Measurements from ENCODE around the gene NUDT14. TPM values are rescaled to one million over a fixed set of nuclear protein-coding genes. Genes with fewer than 3 reads are reported as not detected.

NUDT14 gene
- total RNA-seq, 2 experiments from 2014 or later, result 12.0 to 15.8 TPM

- H3K9me3 Mint-ChIP-seq, result peaks cover 8% of the 10 kb centered on the region
- peaks cover 2% of the 10 kb centered on the region for H3K36me3 Mint-ChIP-seq (ENCODE audit: low read depth)
- no peak overlapping the region for H3K27ac Mint-ChIP-seq
- CTCF ChIA-PET, result no interaction called here
- no peak overlapping the region for H3K4me3 Mint-ChIP-seq
- intact Hi-C loops (cut with micrococcal nuclease), result no loop called here
- DNase-seq, result no peak
- H3K4me1 Mint-ChIP-seq (ENCODE audit: low read depth), result no peaks in the 10 kb centered on the region
- H3K27me3 Mint-ChIP-seq (ENCODE audit: low read depth), result peaks cover 6% of the 10 kb centered on the region
These were observed 45.3 kb downstream of the NUDT14 start for GRCh38 chr14:105135700-105136395.

DNA sequence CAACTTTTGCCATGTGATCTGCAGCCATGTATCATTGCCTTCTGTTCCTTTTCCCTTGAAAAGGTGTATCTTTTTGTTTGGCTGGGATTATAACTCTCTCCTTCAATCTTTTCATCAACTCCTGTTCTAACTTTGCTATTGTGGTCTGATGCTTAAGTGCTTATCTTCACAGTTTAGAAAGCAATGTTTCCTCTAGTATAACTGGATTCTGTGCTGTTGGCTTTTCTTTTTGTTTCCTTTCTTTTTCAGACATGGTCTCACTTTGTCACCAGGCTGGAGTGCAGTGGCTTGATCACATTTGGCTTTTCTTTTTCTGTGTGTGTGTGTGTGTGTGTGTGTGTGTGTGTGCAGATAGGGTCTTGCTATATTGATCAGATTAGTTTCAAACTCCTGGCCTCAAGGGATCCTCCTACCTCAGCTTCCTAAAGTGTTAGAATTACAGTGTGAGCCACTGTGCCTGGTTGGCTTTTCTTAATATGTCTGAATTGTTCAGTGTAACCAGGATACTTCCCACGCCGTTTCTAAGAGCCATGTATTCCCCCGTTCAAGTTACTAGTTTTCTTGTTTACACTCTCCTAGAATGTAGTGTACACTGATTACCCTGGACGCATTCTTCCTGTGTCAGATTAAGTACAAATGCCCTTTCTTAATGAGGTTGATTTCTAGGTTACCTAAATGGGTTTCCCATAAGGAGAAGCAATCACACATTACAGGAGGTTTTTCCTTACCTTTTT is 48.0 kb downstream of the NUDT14 start:
- no peaks in the 10 kb centered on the region for H3K36me3 Mint-ChIP-seq (ENCODE audit: low read depth)
- H3K9me3 Mint-ChIP-seq, result peaks cover 8% of the 10 kb centered on the region
- H3K4me3 Mint-ChIP-seq, result no peak overlapping the region
- intact Hi-C loops (cut with micrococcal nuclease), result no loop called here
- peaks cover 6% of the 10 kb centered on the region for H3K27me3 Mint-ChIP-seq (ENCODE audit: low read depth)
- CTCF ChIA-PET, result no interaction called here
- no peaks in the 10 kb centered on the region for H3K4me1 Mint-ChIP-seq (ENCODE audit: low read depth)
- DNase-seq, result no peak
- H3K27ac Mint-ChIP-seq, result no peak overlapping the region

DNA sequence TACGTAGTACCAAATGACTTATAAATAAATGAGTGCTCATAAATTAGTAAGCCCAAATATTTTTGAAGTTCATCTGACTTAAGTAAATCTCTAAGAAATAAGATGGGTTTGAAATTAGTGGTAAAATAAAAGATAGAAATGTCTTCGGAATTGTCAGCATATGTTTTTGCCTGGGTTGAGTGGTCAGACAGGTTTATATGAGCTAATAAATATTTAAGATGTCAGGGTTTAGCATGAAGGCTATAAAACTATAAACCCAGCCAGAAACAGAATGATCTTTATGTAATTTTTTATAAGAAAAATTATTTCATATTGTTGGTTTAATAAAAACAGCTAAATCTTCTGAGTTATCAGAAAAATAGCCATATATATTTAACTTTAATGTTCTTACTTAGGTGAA is 49.9 kb downstream of the NUDT14 start:
- Mint-ChIP-seq H3K4me3 (no peak overlapping the region), H3K36me3 (ENCODE audit: low read depth) (no peaks in the 10 kb centered on the region), H3K4me1 (ENCODE audit: low read depth) (no peaks in the 10 kb centered on the region), H3K9me3 (peaks cover 8% of the 10 kb centered on the region), H3K27me3 (ENCODE audit: low read depth) (peaks cover 6% of the 10 kb centered on the region), H3K27ac (no peak overlapping the region)
- no peak for DNase-seq
- CTCF ChIA-PET, result interaction anchor here (1.9 kb wide), 1 partner anchor 41 kb away, joined by 8 read pairs; no protein-coding TSS in a partner anchor
- intact Hi-C loops (cut with micrococcal nuclease), result no loop called here

- no peak overlapping the region for H3K4me3 Mint-ChIP-seq
- no peak for DNase-seq
- no peaks in the 10 kb centered on the region for H3K36me3 Mint-ChIP-seq (ENCODE audit: low read depth)
- peaks cover 4% of the 10 kb centered on the region for H3K4me1 Mint-ChIP-seq (ENCODE audit: low read depth)
- CTCF ChIA-PET, result interaction anchor here (0.7 kb wide), 1 partner anchor 158 kb away, joined by 3 read pairs; no protein-coding TSS in a partner anchor
- H3K9me3 Mint-ChIP-seq, result peaks cover 6% of the 10 kb centered on the region
- intact Hi-C loops (cut with micrococcal nuclease), result no loop called here
- H3K27ac Mint-ChIP-seq, result no peak overlapping the region
- peaks cover 2% of the 10 kb centered on the region for H3K27me3 Mint-ChIP-seq (ENCODE audit: low read depth)
These were observed 53.1 kb downstream of the NUDT14 start for GRCh38 chr14:105128059-105128458.

GRCh38 chr14:105126981-105127329 is 54.2 kb downstream of the NUDT14 start:
- H3K27ac Mint-ChIP-seq, result no peak overlapping the region
- no peak for DNase-seq
- intact Hi-C loops (cut with micrococcal nuclease), result no loop called here
- CTCF ChIA-PET, result interaction anchor here (0.6 to 1.1 kb wide), 2 partner anchors 152 to 246 kb away, joined by 3 to 4 read pairs; no protein-coding TSS in a partner anchor
- peaks cover 7% of the 10 kb centered on the region for H3K9me3 Mint-ChIP-seq
- H3K36me3 Mint-ChIP-seq (ENCODE audit: low read depth), result no peaks in the 10 kb centered on the region
- no peak overlapping the region for H3K4me3 Mint-ChIP-seq
- H3K4me1 Mint-ChIP-seq (ENCODE audit: low read depth), result peaks cover 4% of the 10 kb centered on the region
- peaks cover 4% of the 10 kb centered on the region for H3K27me3 Mint-ChIP-seq (ENCODE audit: low read depth)

- H3K27ac Mint-ChIP-seq, result no peak overlapping the region
- no peaks in the 10 kb centered on the region for H3K36me3 Mint-ChIP-seq (ENCODE audit: low read depth)
- peaks cover 4% of the 10 kb centered on the region for H3K27me3 Mint-ChIP-seq (ENCODE audit: low read depth)
- CTCF ChIA-PET, result interaction anchor here (1.1 kb wide), 1 partner anchor 151 kb away, joined by 4 read pairs; no protein-coding TSS in a partner anchor
- DNase-seq, result no peak
- H3K9me3 Mint-ChIP-seq, result peaks cover 11% of the 10 kb centered on the region
- H3K4me1 Mint-ChIP-seq (ENCODE audit: low read depth), result peaks cover 4% of the 10 kb centered on the region
- intact Hi-C loops (cut with micrococcal nuclease), result no loop called here
- H3K4me3 Mint-ChIP-seq, result no peak overlapping the region
These were observed 54.8 kb downstream of the NUDT14 start for GRCh38 chr14:105126126-105126980.

DNA sequence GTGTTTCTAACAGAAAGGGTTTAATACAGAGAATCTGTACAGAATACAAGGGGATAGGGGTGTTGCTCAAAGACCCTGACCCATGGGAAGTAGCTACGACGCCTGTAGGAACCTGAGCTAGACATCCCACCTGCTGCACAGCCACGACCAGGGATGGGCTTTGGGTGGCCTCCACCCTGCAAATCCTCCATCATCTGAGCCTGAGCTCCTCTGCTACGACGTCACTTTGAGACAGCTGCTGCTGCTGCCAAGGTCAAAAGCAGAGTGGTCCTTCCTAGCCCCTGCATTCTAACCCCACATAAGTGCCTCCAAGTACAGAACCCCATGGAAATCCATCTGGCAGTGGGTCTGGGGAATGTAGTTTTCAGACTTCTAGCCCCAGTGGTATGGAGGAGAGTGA is 56.3 kb downstream of the NUDT14 start:
- Mint-ChIP-seq H3K27ac (no peak overlapping the region), H3K27me3 (ENCODE audit: low read depth) (peaks cover 4% of the 10 kb centered on the region), H3K9me3 (peaks cover 20% of the 10 kb centered on the region), H3K4me1 (ENCODE audit: low read depth) (peaks cover 4% of the 10 kb centered on the region), H3K4me3 (no peak overlapping the region), H3K36me3 (ENCODE audit: low read depth) (no peaks in the 10 kb centered on the region)
- intact Hi-C loops (cut with micrococcal nuclease), result no loop called here
- DNase-seq, result no peak
- CTCF ChIA-PET, result interaction anchor here (0.7 kb wide), 1 partner anchor 233 kb away, joined by 3 read pairs; no protein-coding TSS in a partner anchor

- H3K27ac Mint-ChIP-seq, result no peak overlapping the region
- H3K4me1 Mint-ChIP-seq (ENCODE audit: low read depth), result peaks cover 4% of the 10 kb centered on the region
- no peak for DNase-seq
- CTCF ChIA-PET, result interaction anchor here (0.7 kb wide), 1 partner anchor 234 kb away, joined by 3 read pairs; no protein-coding TSS in a partner anchor
- no peak overlapping the region for H3K4me3 Mint-ChIP-seq
- peaks cover 4% of the 10 kb centered on the region for H3K27me3 Mint-ChIP-seq (ENCODE audit: low read depth)
- H3K36me3 Mint-ChIP-seq (ENCODE audit: low read depth), result no peaks in the 10 kb centered on the region
- H3K9me3 Mint-ChIP-seq, result peaks cover 17% of the 10 kb centered on the region
- intact Hi-C loops (cut with micrococcal nuclease), result no loop called here
These were observed 56.9 kb downstream of the NUDT14 start for GRCh38 chr14:105123981-105124765.

DNA sequence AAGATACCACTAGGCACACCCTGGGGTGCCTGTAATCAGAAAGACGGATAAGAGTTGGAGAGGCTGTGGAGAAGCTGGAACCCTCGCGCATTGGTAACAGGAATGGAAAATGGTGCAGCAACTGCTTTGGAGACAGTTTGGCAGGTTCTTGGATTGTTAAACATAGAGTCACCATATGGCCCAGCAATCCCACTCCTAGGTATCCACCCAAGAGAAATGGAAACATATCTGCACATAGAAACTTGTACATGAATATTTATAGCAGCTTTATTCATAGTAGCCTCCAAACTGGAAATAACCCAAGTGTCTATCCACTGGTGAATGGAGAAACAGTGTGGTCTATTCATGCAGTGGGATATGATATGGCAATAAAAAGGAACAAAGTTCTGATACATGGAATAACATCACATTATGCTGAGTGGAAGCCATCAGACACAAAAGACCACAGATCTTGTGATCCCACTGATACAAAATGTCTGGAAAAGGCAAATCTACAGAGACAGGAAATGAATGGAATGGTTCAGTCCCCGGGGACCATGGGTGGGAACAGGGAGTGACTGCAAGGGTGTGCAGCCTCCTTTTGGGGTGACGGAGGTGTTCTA is 57.9 kb downstream of the NUDT14 start:
- peaks cover 4% of the 10 kb centered on the region for H3K4me1 Mint-ChIP-seq (ENCODE audit: low read depth)
- H3K27ac Mint-ChIP-seq, result no peak overlapping the region
- DNase-seq, result no peak
- H3K4me3 Mint-ChIP-seq, result no peak overlapping the region
- CTCF ChIA-PET, result no interaction called here
- H3K27me3 Mint-ChIP-seq (ENCODE audit: low read depth), result peaks cover 10% of the 10 kb centered on the region
- H3K36me3 Mint-ChIP-seq (ENCODE audit: low read depth), result no peaks in the 10 kb centered on the region
- peaks cover 17% of the 10 kb centered on the region for H3K9me3 Mint-ChIP-seq
- intact Hi-C loops (cut with micrococcal nuclease), result no loop called here
